Measurements from ENCODE around the gene TAF15. TPM values are rescaled to one million over a fixed set of nuclear protein-coding genes. Genes with fewer than 3 reads are reported as not detected.

TAF15 gene
- total RNA-seq, 1 donor from 2014 or later: 53.8 TPM

DNA sequence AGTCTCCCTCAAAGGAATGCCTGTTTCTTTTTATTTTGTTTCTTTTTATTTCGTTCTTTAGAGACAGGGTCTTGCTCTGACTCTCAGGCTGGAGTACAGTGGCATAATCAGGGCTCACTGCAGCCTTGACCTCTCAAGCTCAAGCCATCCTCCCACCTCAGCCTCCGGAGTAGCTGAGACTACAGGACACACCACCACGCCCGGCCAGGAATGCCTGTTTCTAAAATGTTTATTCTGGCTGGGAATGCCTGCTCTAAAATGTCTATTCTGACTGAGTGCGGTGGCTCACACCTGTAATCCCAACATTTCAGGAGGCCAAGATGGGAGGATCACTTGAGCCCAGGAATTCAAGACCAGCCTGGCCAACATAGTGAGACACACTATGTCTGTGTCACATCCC, 11.4 kb upstream of the TAF15 start:
- peaks cover 23 to 51% (median 26%) of the 10 kb centered on the region in 3 donors for H3K27me3 ChIP-seq (ENCODE audit: control insufficient read depth in 3 of 3, insufficient read depth in 3 of 3, low read length in 3 of 3)
- H3K36me3 ChIP-seq (ENCODE audit: control insufficient read depth in 3 of 3, insufficient read depth in 3 of 3, low read length in 3 of 3): no peaks in the 10 kb centered on the region
- peaks cover 14 to 26% (median 17%) of the 10 kb centered on the region in 3 donors for H3K4me1 ChIP-seq (ENCODE audit: control insufficient read depth in 3 of 3, insufficient read depth in 3 of 3, low read length in 3 of 3)
- no peak overlapping the region for H3K27ac ChIP-seq (ENCODE audit: low read depth, low read length)
- no peak overlapping the region for H3K9ac ChIP-seq (ENCODE audit: low read depth in 1 of 3, low read length in 3 of 3)
- no peaks in the 10 kb centered on the region for H3K9me3 ChIP-seq (ENCODE audit: control insufficient read depth in 3 of 3, low read length in 3 of 3)
- no peak overlapping the region for H3K4me3 ChIP-seq (ENCODE audit: low read length in 3 of 3)

DNA sequence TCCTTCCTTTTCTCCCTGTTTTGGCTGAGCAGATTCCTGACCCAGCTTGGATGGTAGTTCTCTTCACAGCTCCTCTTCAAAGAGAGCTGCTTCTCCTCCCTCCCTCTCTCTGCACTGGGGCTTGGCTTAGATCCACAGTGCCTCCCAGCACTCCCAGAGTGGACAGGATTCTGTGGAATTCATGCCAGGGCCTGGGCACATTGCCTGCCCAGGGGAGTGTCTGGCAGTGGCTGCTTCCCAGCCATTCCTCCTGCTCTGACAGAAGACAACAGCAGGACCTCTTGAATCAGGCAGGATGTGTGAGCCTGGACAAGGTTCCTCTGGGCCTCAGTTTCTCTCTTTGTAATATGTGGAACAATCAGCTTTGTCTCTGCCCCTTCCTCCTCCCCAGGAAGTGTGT, 9.3 kb upstream of the TAF15 start:
- Histone ChIP-seq H3K9ac (ENCODE audit: low read depth in 1 of 3, low read length in 3 of 3) (no peak overlapping the region), H3K36me3 (ENCODE audit: control insufficient read depth in 3 of 3, insufficient read depth in 3 of 3, low read length in 3 of 3) (no peaks in the 10 kb centered on the region), H3K27ac (ENCODE audit: low read depth, low read length) (no peak overlapping the region), H3K4me3 (ENCODE audit: low read length in 3 of 3) (no peak overlapping the region), H3K4me1 (ENCODE audit: control insufficient read depth in 3 of 3, insufficient read depth in 3 of 3, low read length in 3 of 3) (peaks cover 13 to 23% (median 14%) of the 10 kb centered on the region in 3 donors), H3K9me3 (ENCODE audit: control insufficient read depth in 3 of 3, low read length in 3 of 3) (no peaks in the 10 kb centered on the region), H3K27me3 (ENCODE audit: control insufficient read depth in 3 of 3, insufficient read depth in 3 of 3, low read length in 3 of 3) (peaks cover 12 to 38% (median 16%) of the 10 kb centered on the region in 3 donors)

DNA sequence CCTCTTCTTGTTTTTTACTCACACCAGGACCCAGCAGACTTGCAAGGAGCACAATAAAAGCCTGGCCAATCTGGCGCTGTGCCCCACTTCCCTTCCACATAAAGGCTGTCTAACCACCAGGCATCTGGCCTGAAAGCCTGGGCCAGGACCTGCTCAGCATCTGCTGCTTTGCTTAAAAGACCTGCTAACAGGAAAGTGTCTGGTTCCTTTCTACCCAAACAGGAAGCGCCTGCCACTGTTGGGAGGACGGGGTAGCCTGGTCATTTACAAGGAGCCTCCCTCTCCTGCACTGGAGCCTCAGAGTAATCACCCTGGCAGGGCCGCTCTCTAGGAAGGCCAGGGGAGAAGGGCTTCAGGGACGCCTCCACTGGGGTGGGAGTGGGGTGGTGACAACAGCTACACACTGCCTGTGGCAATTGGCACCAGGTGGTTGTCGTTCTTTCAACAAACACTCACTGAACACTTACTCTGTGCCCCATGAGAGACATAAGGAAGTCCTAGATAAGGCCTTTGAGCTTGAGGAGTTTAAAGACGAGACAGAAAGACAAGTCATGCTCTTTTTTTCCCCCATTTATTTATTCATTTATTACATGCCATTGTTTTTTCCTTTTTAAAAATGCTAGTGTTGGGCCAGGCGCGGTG, 7.6 kb upstream of the TAF15 start:
- Histone ChIP-seq H3K9me3 (ENCODE audit: control insufficient read depth in 3 of 3, low read length in 3 of 3) (no peaks in the 10 kb centered on the region), H3K4me3 (ENCODE audit: low read length in 3 of 3) (no peak overlapping the region), H3K9ac (ENCODE audit: low read depth in 1 of 3, low read length in 3 of 3) (no peak overlapping the region), H3K27me3 (ENCODE audit: control insufficient read depth in 3 of 3, insufficient read depth in 3 of 3, low read length in 3 of 3) (peaks cover 0 to 22% (median 4%) of the 10 kb centered on the region in 3 donors), H3K27ac (ENCODE audit: low read depth, low read length) (no peak overlapping the region), H3K36me3 (ENCODE audit: control insufficient read depth in 3 of 3, insufficient read depth in 3 of 3, low read length in 3 of 3) (no peaks in the 10 kb centered on the region), H3K4me1 (ENCODE audit: control insufficient read depth in 3 of 3, insufficient read depth in 3 of 3, low read length in 3 of 3) (peaks cover 5 to 13% (median 9%) of the 10 kb centered on the region in 3 donors)

DNA sequence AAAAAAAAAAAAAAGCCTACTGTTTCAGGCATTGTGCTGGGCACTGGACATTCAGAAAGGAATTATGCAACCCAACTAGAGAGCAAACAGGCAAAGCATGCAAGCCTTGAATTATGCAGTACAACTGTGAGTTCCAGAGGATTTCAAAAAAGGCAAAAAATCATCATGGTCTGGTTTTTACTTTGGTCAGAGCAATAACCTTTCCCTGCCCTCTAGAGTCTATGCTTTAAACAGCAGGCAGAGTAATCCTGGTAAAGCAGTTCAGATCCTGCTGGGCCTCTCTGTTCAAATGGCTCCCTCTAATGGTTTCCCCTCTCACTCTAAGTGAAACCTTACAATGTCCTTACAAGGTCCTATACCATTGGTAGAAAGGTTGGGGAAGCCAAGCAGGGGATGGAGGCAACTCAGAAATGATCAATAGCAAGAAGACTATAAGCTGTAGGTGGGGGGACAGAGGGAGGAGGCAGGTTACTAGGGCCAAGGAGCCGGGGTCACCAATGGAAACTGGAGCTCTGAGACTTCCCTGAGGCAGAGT, 4.6 kb upstream of the TAF15 start:
- Histone ChIP-seq H3K4me1 (ENCODE audit: control insufficient read depth in 3 of 3, insufficient read depth in 3 of 3, low read length in 3 of 3) (peaks cover 4 to 19% (median 12%) of the 10 kb centered on the region in 3 donors), H3K27ac (ENCODE audit: low read depth, low read length) (no peak overlapping the region), H3K4me3 (ENCODE audit: low read length in 3 of 3) (no peak overlapping the region), H3K9me3 (ENCODE audit: control insufficient read depth in 3 of 3, low read length in 3 of 3) (no peaks in the 10 kb centered on the region), H3K36me3 (ENCODE audit: control insufficient read depth in 3 of 3, insufficient read depth in 3 of 3, low read length in 3 of 3) (no peaks in the 10 kb centered on the region), H3K27me3 (ENCODE audit: control insufficient read depth in 3 of 3, insufficient read depth in 3 of 3, low read length in 3 of 3) (peaks cover 0 to 6% (median 0%) of the 10 kb centered on the region in 3 donors), H3K9ac (ENCODE audit: low read depth in 1 of 3, low read length in 3 of 3) (no peak overlapping the region)

DNA sequence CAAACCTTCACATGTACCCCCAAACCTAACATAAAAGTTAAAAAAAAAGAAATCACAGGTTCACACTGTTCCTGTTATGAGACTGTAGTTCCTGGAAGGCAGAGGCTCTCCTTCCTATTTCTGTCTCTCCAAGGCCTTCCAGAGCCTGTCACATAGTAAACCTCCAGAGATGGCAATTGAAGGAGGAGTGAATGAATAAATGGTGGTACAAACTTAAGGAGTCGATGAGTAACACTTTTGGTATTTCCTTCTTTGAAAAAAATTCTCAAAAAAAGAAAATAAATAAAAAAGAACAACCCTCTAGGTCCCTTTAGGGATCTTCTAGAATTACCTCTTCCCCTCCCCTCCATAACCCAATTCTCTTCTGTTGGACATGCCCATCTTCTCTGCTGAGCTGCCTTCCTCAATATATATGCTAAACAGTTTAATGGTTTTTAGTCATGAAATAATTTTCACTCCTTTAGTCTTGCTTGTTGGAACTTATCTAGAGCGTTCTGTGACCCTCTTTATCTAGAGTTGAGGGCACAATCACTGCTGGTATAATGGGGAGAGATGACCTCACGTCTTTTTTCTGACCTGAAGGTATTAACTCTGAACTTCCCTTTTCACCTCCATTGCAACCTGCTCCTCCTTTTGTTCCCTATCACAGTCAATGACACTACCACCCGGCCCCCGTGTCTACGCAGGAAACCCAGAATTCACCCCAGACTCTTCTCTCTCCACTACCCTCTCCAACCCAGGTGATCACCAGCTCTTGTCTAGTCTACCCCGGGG, 1.7 kb upstream of the TAF15 start:
- Histone ChIP-seq H3K36me3 (ENCODE audit: control insufficient read depth in 3 of 3, insufficient read depth in 3 of 3, low read length in 3 of 3) (no peaks in the 10 kb centered on the region), H3K27ac (ENCODE audit: low read depth, low read length) (no peak overlapping the region), H3K9me3 (ENCODE audit: control insufficient read depth in 3 of 3, low read length in 3 of 3) (no peaks in the 10 kb centered on the region), H3K9ac (ENCODE audit: low read depth in 1 of 3, low read length in 3 of 3) (no peak overlapping the region), H3K4me3 (ENCODE audit: low read length in 3 of 3) (no peak overlapping the region), H3K27me3 (ENCODE audit: control insufficient read depth in 3 of 3, insufficient read depth in 3 of 3, low read length in 3 of 3) (no peaks in the 10 kb centered on the region), H3K4me1 (ENCODE audit: control insufficient read depth in 3 of 3, insufficient read depth in 3 of 3, low read length in 3 of 3) (peaks cover 13 to 23% (median 21%) of the 10 kb centered on the region in 3 donors)

DNA sequence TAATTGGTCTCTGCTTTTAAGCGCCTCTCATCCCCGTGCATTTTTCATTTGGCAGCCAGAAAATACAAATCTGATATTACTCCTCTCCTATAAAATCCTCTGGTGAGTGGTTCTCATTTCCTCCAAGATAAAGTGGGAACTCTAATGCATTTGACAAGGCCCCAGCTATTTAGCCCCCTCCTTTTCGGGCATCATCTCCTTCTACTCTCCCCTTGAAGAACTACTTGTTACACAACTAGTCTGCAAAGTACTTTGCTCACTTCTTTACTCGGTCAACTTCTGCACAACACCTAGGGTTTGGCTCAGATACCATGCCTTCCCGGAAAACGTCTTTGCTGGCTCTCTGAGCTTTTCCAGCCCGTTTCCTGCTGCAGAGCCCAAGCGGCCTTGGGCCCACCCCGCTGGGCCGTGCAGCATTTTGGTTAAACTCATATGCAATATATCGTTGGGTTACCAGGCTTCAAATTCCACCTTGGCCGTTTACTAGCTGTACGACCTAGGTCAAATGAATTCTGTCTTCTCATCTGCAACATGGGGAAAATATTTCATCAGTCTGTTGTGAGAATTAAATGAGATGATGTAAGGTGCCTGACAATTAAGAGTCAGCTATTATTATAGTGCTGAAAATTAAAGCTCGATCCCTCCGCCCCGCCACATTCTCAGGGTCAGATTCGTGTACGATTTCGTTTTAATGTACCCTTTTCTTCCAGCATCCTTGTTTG, 883 bp upstream of the TAF15 start:
- Histone ChIP-seq H3K27ac (ENCODE audit: low read depth, low read length) (peak overlapping the region; percentile 91), H3K9ac (ENCODE audit: low read depth in 1 of 3, low read length in 3 of 3) (peak overlapping the region; percentile 95 to 98 (median 96)), H3K27me3 (ENCODE audit: control insufficient read depth in 3 of 3, insufficient read depth in 3 of 3, low read length in 3 of 3) (no peaks in the 10 kb centered on the region), H3K4me1 (ENCODE audit: control insufficient read depth in 3 of 3, insufficient read depth in 3 of 3, low read length in 3 of 3) (peaks cover 13 to 23% (median 21%) of the 10 kb centered on the region in 3 donors), H3K9me3 (ENCODE audit: control insufficient read depth in 3 of 3, low read length in 3 of 3) (no peaks in the 10 kb centered on the region), H3K36me3 (ENCODE audit: control insufficient read depth in 3 of 3, insufficient read depth in 3 of 3, low read length in 3 of 3) (no peaks in the 10 kb centered on the region), H3K4me3 (ENCODE audit: low read length in 3 of 3) (peak overlapping the region; percentile 92 to 99 (median 99))

DNA sequence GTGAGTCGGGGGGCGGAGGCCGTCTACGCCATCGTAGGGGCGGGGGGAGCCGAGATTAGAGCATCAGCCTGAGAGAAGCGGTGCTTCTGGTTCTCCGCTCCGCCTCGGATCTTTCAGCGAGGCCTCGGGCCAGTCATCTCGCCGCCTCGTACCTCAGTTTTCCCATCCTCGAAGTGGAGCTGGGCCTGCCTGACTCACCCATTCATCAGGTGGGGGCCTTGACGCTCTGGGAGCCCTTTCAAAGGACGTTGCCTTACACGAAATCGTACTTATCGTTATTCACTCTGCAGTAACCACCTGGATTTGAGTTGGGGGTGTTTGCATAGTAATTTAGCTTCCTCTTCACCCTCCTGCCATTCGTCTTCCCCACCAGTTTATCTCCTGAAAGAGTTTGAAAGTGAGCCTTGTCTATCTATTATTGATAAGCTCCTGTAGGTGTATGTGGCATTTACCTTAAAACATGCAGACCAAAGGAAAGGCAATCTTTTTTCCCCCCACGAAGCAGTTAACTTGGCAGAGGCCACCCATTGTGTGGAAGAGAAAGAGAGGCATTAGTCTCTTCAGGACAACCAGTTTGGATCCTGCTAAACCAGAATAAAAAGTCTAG, 674 bp downstream of the TAF15 start:
- Histone ChIP-seq H3K9ac (ENCODE audit: low read depth in 1 of 3, low read length in 3 of 3) (peak overlapping the region; percentile 95 to 98 (median 96)), H3K9me3 (ENCODE audit: control insufficient read depth in 3 of 3, low read length in 3 of 3) (no peaks in the 10 kb centered on the region), H3K4me3 (ENCODE audit: low read length in 3 of 3) (peak overlapping the region; percentile 99), H3K27ac (ENCODE audit: low read depth, low read length) (peak overlapping the region; percentile 91), H3K27me3 (ENCODE audit: control insufficient read depth in 3 of 3, insufficient read depth in 3 of 3, low read length in 3 of 3) (no peaks in the 10 kb centered on the region), H3K36me3 (ENCODE audit: control insufficient read depth in 3 of 3, insufficient read depth in 3 of 3, low read length in 3 of 3) (no peaks in the 10 kb centered on the region), H3K4me1 (ENCODE audit: control insufficient read depth in 3 of 3, insufficient read depth in 3 of 3, low read length in 3 of 3) (peaks cover 13 to 23% (median 21%) of the 10 kb centered on the region in 3 donors)

DNA sequence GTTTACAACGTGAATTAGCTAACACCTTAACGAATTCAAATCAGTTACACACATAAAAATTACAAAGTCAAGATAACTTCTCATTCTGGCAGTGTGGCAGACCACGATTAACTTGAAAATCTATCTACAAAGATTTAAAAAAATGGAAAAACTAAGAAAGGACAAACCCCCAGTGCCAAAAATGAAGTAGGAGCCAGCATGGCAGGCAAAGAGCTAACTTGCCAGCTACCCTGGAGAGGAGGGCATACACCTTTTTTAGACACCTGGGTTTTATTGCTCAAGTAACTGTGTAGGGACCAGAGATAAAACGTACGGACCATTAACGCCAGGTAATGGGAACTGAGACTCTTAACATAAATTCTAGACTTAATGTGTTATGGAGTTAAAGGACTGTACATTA, 2.5 kb downstream of the TAF15 start:
- no peaks in the 10 kb centered on the region for H3K9me3 ChIP-seq (ENCODE audit: control insufficient read depth in 3 of 3, low read length in 3 of 3)
- H3K4me1 ChIP-seq (ENCODE audit: control insufficient read depth in 3 of 3, insufficient read depth in 3 of 3, low read length in 3 of 3): peaks cover 13 to 25% (median 23%) of the 10 kb centered on the region in 3 donors
- H3K36me3 ChIP-seq (ENCODE audit: control insufficient read depth in 3 of 3, insufficient read depth in 3 of 3, low read length in 3 of 3): peaks cover 0 to 4% (median 0%) of the 10 kb centered on the region in 3 donors
- no peak overlapping the region for H3K27ac ChIP-seq (ENCODE audit: low read depth, low read length)
- H3K9ac ChIP-seq (ENCODE audit: low read depth in 1 of 3, low read length in 3 of 3): no peak overlapping the region
- H3K27me3 ChIP-seq (ENCODE audit: control insufficient read depth in 3 of 3, insufficient read depth in 3 of 3, low read length in 3 of 3): no peaks in the 10 kb centered on the region
- no peak overlapping the region for H3K4me3 ChIP-seq (ENCODE audit: low read length in 3 of 3)

DNA sequence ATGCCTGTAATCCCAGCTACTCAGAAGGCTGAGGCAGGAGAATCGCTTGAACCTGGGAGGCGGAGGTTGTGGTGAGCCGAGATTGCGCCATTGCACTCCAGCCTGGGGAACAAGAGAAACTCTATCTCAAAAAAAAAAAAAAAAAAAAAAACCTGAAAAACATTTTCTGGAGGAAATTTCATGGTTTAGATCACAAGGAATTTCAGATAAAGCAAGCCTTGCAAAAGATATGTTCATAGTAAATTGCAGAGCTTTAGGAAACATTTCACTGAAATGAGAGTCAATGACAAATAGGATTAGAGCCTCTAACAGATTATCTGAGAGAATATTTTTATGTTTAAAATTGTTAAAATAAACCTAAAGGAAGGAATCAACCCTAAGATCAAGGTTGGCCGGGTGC, 3.2 kb downstream of the TAF15 start:
- H3K9ac ChIP-seq (ENCODE audit: low read depth in 1 of 3, low read length in 3 of 3): no peak overlapping the region
- no peaks in the 10 kb centered on the region for H3K27me3 ChIP-seq (ENCODE audit: control insufficient read depth in 3 of 3, insufficient read depth in 3 of 3, low read length in 3 of 3)
- peaks cover 13 to 25% (median 23%) of the 10 kb centered on the region in 3 donors for H3K4me1 ChIP-seq (ENCODE audit: control insufficient read depth in 3 of 3, insufficient read depth in 3 of 3, low read length in 3 of 3)
- H3K27ac ChIP-seq (ENCODE audit: low read depth, low read length): no peak overlapping the region
- peaks cover 0 to 4% (median under 1%) of the 10 kb centered on the region in 3 donors for H3K36me3 ChIP-seq (ENCODE audit: control insufficient read depth in 3 of 3, insufficient read depth in 3 of 3, low read length in 3 of 3)
- no peak overlapping the region for H3K4me3 ChIP-seq (ENCODE audit: low read length in 3 of 3)
- H3K9me3 ChIP-seq (ENCODE audit: control insufficient read depth in 3 of 3, low read length in 3 of 3): no peaks in the 10 kb centered on the region
